ENCODE results near the gene CD34. TPM values are rescaled to one million over a fixed set of nuclear protein-coding genes. Genes with fewer than 3 reads are reported as not detected.

CD34 gene
- total and polyA plus RNA-seq, 2 donors (not counting 1 experiment from before 2014, with no cell fraction given) = under 0.01 to 0.51 TPM

GRCh38 chr1:207883660-207884250, 27.2 kb downstream of the CD34 start:
- TF ChIP-seq CTCF (conservative IDR thresholded peaks at IDR 0.05 in 1 of 2, IDR thresholded peaks at IDR 0.05 in 1 of 2; ENCODE audit: low read depth in 1 of 2, low read length in 2 of 2) (no peak), EZH2 (IDR thresholded peaks at IDR 0.05; ENCODE audit: low read length, missing control alignments) (no peak)
- no peaks in the 10 kb centered on the region for H4K20me1 ChIP-seq (ENCODE audit: control insufficient read depth, extremely low read depth, insufficient read depth, low read length)
- no peak overlapping the region for H3K9ac ChIP-seq (ENCODE audit: insufficient read depth, low read length)
- no peaks in the 10 kb centered on the region for H3K79me2 ChIP-seq (ENCODE audit: control insufficient read depth, insufficient read depth, low read length)
- no peak overlapping the region for H2AFZ ChIP-seq (ENCODE audit: low read length)
- no peaks in the 10 kb centered on the region for H3K27me3 ChIP-seq (ENCODE audit: control insufficient read depth, insufficient read depth, low read length)
- no peak overlapping the region for H3K4me2 ChIP-seq (ENCODE audit: extremely low read depth, insufficient read depth, low read length)
- no peaks in the 10 kb centered on the region for H3K36me3 ChIP-seq (ENCODE audit: control insufficient read depth, insufficient read depth, low read length)
- H3K4me1 ChIP-seq (ENCODE audit: control insufficient read depth, extremely low read depth, insufficient read depth, low read length) = peaks cover 10% of the 10 kb centered on the region
- no peak for DNase-seq (ENCODE audit: low read depth in 2 of 2)
- H3K27ac ChIP-seq (ENCODE audit: insufficient read depth, low read length) = no peak overlapping the region
- H3K9me3 ChIP-seq (ENCODE audit: control insufficient read depth, insufficient read depth, low read depth, low read length) = no peaks in the 10 kb centered on the region
- no peak overlapping the region for H3K4me3 ChIP-seq (replicated peaks in 1 of 4; ENCODE audit: control extremely low read depth in 1 of 4, insufficient read depth in 1 of 4, low read depth in 3 of 4, low read length in 4 of 4)

DNA sequence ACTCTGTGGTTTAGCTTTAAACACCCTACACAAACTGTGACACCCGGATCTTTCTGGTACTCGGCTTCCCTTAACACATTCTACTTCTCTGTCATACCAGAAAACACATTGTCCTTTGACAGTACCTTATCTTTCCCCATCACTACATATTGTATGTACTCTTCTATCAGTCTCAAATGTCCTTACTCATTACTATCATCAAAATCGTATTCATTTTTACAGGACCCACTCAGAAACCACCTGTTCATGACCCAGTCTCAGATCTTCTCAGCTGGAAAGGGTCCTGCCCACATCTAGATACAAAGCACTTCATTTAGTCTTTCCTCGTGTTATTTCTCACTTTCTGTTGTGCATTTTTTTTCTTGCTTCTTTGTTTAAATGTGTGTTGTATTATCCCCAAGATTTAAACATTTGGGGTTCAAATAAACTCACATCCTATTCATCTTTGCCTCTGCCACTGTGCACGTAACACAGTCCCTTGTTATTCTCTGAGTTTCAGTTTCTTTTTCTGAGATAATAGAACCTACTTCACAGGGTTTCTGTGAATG, 27.7 kb downstream of the CD34 start:
- Histone ChIP-seq H3K9ac (ENCODE audit: insufficient read depth, low read length) (no peak overlapping the region), H3K4me3 (replicated peaks in 1 of 4; ENCODE audit: control extremely low read depth in 1 of 4, insufficient read depth in 1 of 4, low read depth in 3 of 4, low read length in 4 of 4) (no peak overlapping the region), H4K20me1 (ENCODE audit: control insufficient read depth, extremely low read depth, insufficient read depth, low read length) (no peaks in the 10 kb centered on the region), H2AFZ (ENCODE audit: low read length) (peak overlapping the region; percentile 8), H3K36me3 (ENCODE audit: control insufficient read depth, insufficient read depth, low read length) (no peaks in the 10 kb centered on the region), H3K27ac (ENCODE audit: insufficient read depth, low read length) (no peak overlapping the region), H3K79me2 (ENCODE audit: control insufficient read depth, insufficient read depth, low read length) (no peaks in the 10 kb centered on the region), H3K27me3 (ENCODE audit: control insufficient read depth, insufficient read depth, low read length) (no peaks in the 10 kb centered on the region), H3K9me3 (ENCODE audit: control insufficient read depth, insufficient read depth, low read depth, low read length) (no peaks in the 10 kb centered on the region), H3K4me1 (ENCODE audit: control insufficient read depth, extremely low read depth, insufficient read depth, low read length) (peaks cover 6% of the 10 kb centered on the region), H3K4me2 (ENCODE audit: extremely low read depth, insufficient read depth, low read length) (no peak overlapping the region)
- TF ChIP-seq EZH2 (IDR thresholded peaks at IDR 0.05; ENCODE audit: low read length, missing control alignments) (no peak), CTCF (conservative IDR thresholded peaks at IDR 0.05 in 1 of 2, IDR thresholded peaks at IDR 0.05 in 1 of 2; ENCODE audit: low read depth in 1 of 2, low read length in 2 of 2) (no peak)
- no peak for DNase-seq (ENCODE audit: low read depth in 2 of 2)

GRCh38 chr1:207882692-207883091, 28.2 kb downstream of the CD34 start:
- TF ChIP-seq CTCF (conservative IDR thresholded peaks at IDR 0.05 in 1 of 2, IDR thresholded peaks at IDR 0.05 in 1 of 2; ENCODE audit: low read depth in 1 of 2, low read length in 2 of 2) (no peak), EZH2 (IDR thresholded peaks at IDR 0.05; ENCODE audit: low read length, missing control alignments) (no peak)
- no peak overlapping the region for H3K9ac ChIP-seq (ENCODE audit: insufficient read depth, low read length)
- H3K27me3 ChIP-seq (ENCODE audit: control insufficient read depth, insufficient read depth, low read length) = no peaks in the 10 kb centered on the region
- no peak for DNase-seq (ENCODE audit: low read depth in 2 of 2)
- no peaks in the 10 kb centered on the region for H3K36me3 ChIP-seq (ENCODE audit: control insufficient read depth, insufficient read depth, low read length)
- no peak overlapping the region for H3K4me3 ChIP-seq (replicated peaks in 1 of 4; ENCODE audit: control extremely low read depth in 1 of 4, insufficient read depth in 1 of 4, low read depth in 3 of 4, low read length in 4 of 4)
- peaks cover 4% of the 10 kb centered on the region for H3K4me1 ChIP-seq (ENCODE audit: control insufficient read depth, extremely low read depth, insufficient read depth, low read length)
- no peaks in the 10 kb centered on the region for H3K9me3 ChIP-seq (ENCODE audit: control insufficient read depth, insufficient read depth, low read depth, low read length)
- no peak overlapping the region for H2AFZ ChIP-seq (ENCODE audit: low read length)
- no peaks in the 10 kb centered on the region for H4K20me1 ChIP-seq (ENCODE audit: control insufficient read depth, extremely low read depth, insufficient read depth, low read length)
- no peak overlapping the region for H3K27ac ChIP-seq (ENCODE audit: insufficient read depth, low read length)
- no peak overlapping the region for H3K4me2 ChIP-seq (ENCODE audit: extremely low read depth, insufficient read depth, low read length)
- no peaks in the 10 kb centered on the region for H3K79me2 ChIP-seq (ENCODE audit: control insufficient read depth, insufficient read depth, low read length)
